HCT116 (cell line): ENCODE results near the gene STK32C. TPM values are rescaled to one million over a fixed set of nuclear protein-coding genes. Genes with fewer than 3 reads are reported as not detected.

Source experiments
- ATAC-seq: fragments of 200-7000 bp; cut with Tn5 transposase; 2 replicates; pipeline ENCODE4 v1.9.1; 2020; ENCODE audit warnings: mild to moderate bottlenecking, moderate library complexity
- BruUV-seq: library from RNA; stranded (reverse); fragments of 400-500 nt; replicated peaks from 2 replicates; lab custom pipeline; 2021; lab: Mats Ljungman, UMichigan
- CTCF ChIA-PET: fragments of 300-600 bp; sonication (Branson Sonifier 250); formaldehyde crosslinking; loops from one replicate; lab custom pipeline; 2021; ENCODE audit warnings: antibody characterized with exemption; lab: Charles Lee
- POLR2A ChIA-PET: fragments of 300-600, 350-600 bp; sonication (Branson Sonifier 250); formaldehyde crosslinking; loops from one replicate; lab custom pipeline; 2021; ENCODE audit warnings: antibody characterized with exemption; lab: Charles Lee
- RAD21 ChIA-PET, 2 experiments: fragments of 300-600 bp; sonication (Branson Sonifier 250); formaldehyde crosslinking; loops; one replicate each; lab custom pipeline; 2023; ENCODE audit warnings: low total read pairs in 2 of 2; ENCODE audit not compliant: uncharacterized antibody in 2 of 2, unreplicated experiment in 2 of 2, low non-redundant PET in 1 of 2; lab: Charles Lee
- DNase-seq: peaks from one replicate; pipeline ENCODE4 v3.0.0-alpha.2; 2010; ENCODE audit warnings: low read depth, low spot score
- H2AFZ ChIP-seq: fragments of 200-600 bp; shearing (Covaris generic), sonication (generic); 2 replicates; pipeline ENCODE4 v1.6.1; 2017; ENCODE audit warnings: low read depth, mixed run types, mixed read lengths, antibody characterized with exemption, low read length; ENCODE audit not compliant: poor library complexity, severe bottlenecking
- H3K27ac ChIP-seq: 2 replicates; pipeline ENCODE4 v1.5.1; 2012; ENCODE audit warnings: low read depth, low read length
- H3K27me3 ChIP-seq: fragments of 200-600 bp; sonication (generic); 2 replicates; pipeline ENCODE4 v1.6.1; 2016; ENCODE audit warnings: mixed run types, low read length, mixed read lengths; ENCODE audit not compliant: insufficient read depth
- H3K36me3 ChIP-seq, 2 experiments: fragments of 200-500 bp in 1 of 2; fragments of 200-600 bp in 1 of 2; sonication (Bioruptor generic) in 1 of 2; sonication (generic) in 1 of 2; 2 replicates each; pipeline versions ENCODE4 v1.5.1 to v1.6.1; 2014 to 2016; ENCODE audit warnings: low read length in 2 of 2, inconsistent platforms in 1 of 2, mixed read lengths in 1 of 2, mixed run types in 1 of 2; ENCODE audit not compliant: insufficient read depth in 2 of 2, control insufficient read depth in 1 of 2
- H3K4me1 ChIP-seq, 2 experiments: fragments of 200-600 bp in 1 of 2; sonication (generic) in 1 of 2; 2 replicates each; pipeline versions ENCODE4 v1.5.1 to v1.6.1; 2012 to 2017; ENCODE audit warnings: low read length in 2 of 2, inconsistent platforms in 1 of 2, mild to moderate bottlenecking in 1 of 2, mixed read lengths in 1 of 2, mixed run types in 1 of 2, moderate library complexity in 1 of 2; ENCODE audit not compliant: insufficient read depth in 2 of 2, control insufficient read depth in 1 of 2
- H3K4me2 ChIP-seq: fragments of 200-600 bp; sonication (generic); 2 replicates; pipeline ENCODE4 v1.6.1; 2017; ENCODE audit warnings: mixed run types, low read length, mixed read lengths
- H3K4me3 ChIP-seq, 2 experiments: fragments of 200-600 bp in 1 of 2; sonication (generic) in 1 of 2; replicated peaks in 1 of 2; 2 replicates each; pipeline ENCODE4 v1.5.1; 2011 to 2016; ENCODE audit warnings: low read length in 2 of 2, control low read depth in 1 of 2, low read depth in 1 of 2, mild to moderate bottlenecking in 1 of 2, mixed read lengths in 1 of 2, mixed run types in 1 of 2
- H3K79me2 ChIP-seq: fragments of 200-600 bp; sonication (generic); 2 replicates; pipeline ENCODE4 v1.6.1; 2017; ENCODE audit warnings: mild to moderate bottlenecking, mixed run types, low read length, moderate library complexity, mixed read lengths; ENCODE audit not compliant: insufficient read depth
- H3K9ac ChIP-seq: fragments of 200-600 bp; sonication (generic); 2 replicates; pipeline ENCODE4 v1.6.1; 2016; ENCODE audit warnings: low read length, mixed read lengths
- H3K9me2 ChIP-seq: fragments of 200-600 bp; sonication (generic), shearing (Covaris generic); 2 replicates; pipeline ENCODE4 v1.6.1; 2017; ENCODE audit warnings: mixed run types, mild to moderate bottlenecking, moderate library complexity; ENCODE audit not compliant: insufficient read depth
- H3K9me3 ChIP-seq, 2 experiments: fragments of 200-500 bp in 1 of 2; fragments of 200-600 bp in 1 of 2; sonication (Bioruptor generic) in 1 of 2; sonication (generic) in 1 of 2; 2 replicates each; pipeline ENCODE4 v1.6.1; 2014 to 2017; ENCODE audit warnings: low read length in 2 of 2, mixed read lengths in 2 of 2, inconsistent platforms in 1 of 2, low read depth in 1 of 2, mild to moderate bottlenecking in 1 of 2, mixed run types in 1 of 2, moderate library complexity in 1 of 2; ENCODE audit not compliant: control insufficient read depth in 1 of 2, insufficient read depth in 1 of 2
- H4K20me1 ChIP-seq: fragments of 200-600 bp; sonication (generic), shearing (Covaris generic); 2 replicates; pipeline ENCODE4 v1.6.1; 2017; ENCODE audit warnings: mixed run types, mild to moderate bottlenecking, moderate library complexity; ENCODE audit not compliant: insufficient read depth
- CBX3 ChIP-seq: IDR thresholded peaks from 2 replicates; pipeline ENCODE4 v1.6.1; 2012; ENCODE audit warnings: low read depth
- CEBPB ChIP-seq: IDR thresholded peaks from 2 replicates; pipeline ENCODE4 v1.6.1; 2012; ENCODE audit warnings: low read depth
- ELF1 ChIP-seq: IDR thresholded peaks from 2 replicates; pipeline ENCODE4 v1.6.1; 2012; ENCODE audit warnings: low read depth, borderline replicate concordance
- EZH2 ChIP-seq: fragments of 200-600 bp; sonication (generic); IDR thresholded peaks from 2 replicates; pipeline ENCODE4 v1.6.1; 2017; ENCODE audit warnings: antibody characterized with exemption, mixed run types
- EZH2phosphoT487 ChIP-seq: fragments of 200-600 bp; IDR thresholded peaks from 2 replicates; pipeline ENCODE4 v1.6.1; 2018; ENCODE audit warnings: antibody characterized with exemption, borderline replicate concordance
- FOSL1 ChIP-seq: IDR thresholded peaks from 2 replicates; pipeline ENCODE4 v1.6.1; 2012; ENCODE audit warnings: low read depth
- JUND ChIP-seq: IDR thresholded peaks from 2 replicates; pipeline ENCODE4 v1.6.1; 2012
- POLR2A ChIP-seq: IDR thresholded peaks from 2 replicates; pipeline ENCODE4 v1.7.0; 2011; ENCODE audit warnings: borderline replicate concordance; ENCODE audit not compliant: insufficient read depth, insufficient read length; ENCODE audit errors: extremely low read depth
- POLR2AphosphoS5 ChIP-seq: IDR thresholded peaks from 2 replicates; pipeline ENCODE4 v1.6.1; 2011; ENCODE audit warnings: mild to moderate bottlenecking, low read depth, low read length, moderate library complexity
- SIN3A ChIP-seq: IDR thresholded peaks from 2 replicates; pipeline ENCODE4 v1.6.1; 2012; ENCODE audit warnings: low read depth
- SRF ChIP-seq: IDR thresholded peaks from 2 replicates; pipeline ENCODE4 v1.6.1; 2012; ENCODE audit warnings: low read depth
- YY1 ChIP-seq: IDR thresholded peaks from 2 replicates; pipeline ENCODE4 v1.6.1; 2011; ENCODE audit warnings: low read length, low read depth, moderate library complexity, mild to moderate bottlenecking; ENCODE audit not compliant: insufficient replicate concordance; ENCODE audit errors: extremely low read depth
- ZFX ChIP-seq: fragments of 450-650 bp; IDR thresholded peaks from 2 replicates; pipeline ENCODE4 v1.6.1; 2017
- ZNF274 ChIP-seq: fragments of 200-500 bp; sonication (Bioruptor generic); IDR thresholded peaks from 2 replicates; pipeline ENCODE4 v1.6.1; 2014; ENCODE audit warnings: mild to moderate bottlenecking, low read depth, low read length, inconsistent platforms
- intact Hi-C: fragments of 100-400 bp; cut with micrococcal nuclease; formaldehyde crosslinking; loops from 2 replicates; pipeline ENCODE4 v1.10.0; 2022
- total RNA-seq: library from RNA; stranded (reverse); gene quantifications from one replicate; pipeline ENCODE4 v1.2.1, GENCODE V29; 2021; ENCODE audit not compliant: unreplicated experiment
- TF ChIP-seq, protein P1 (sequence below): IDR thresholded peaks from 2 replicates; pipeline ENCODE4 v1.6.1; 2011; ENCODE audit warnings: mild to moderate bottlenecking, low read length, moderate library complexity; ENCODE audit not compliant: insufficient replicate concordance; ENCODE audit errors: extremely low read depth
- TF ChIP-seq, protein P2 (sequence below): IDR thresholded peaks from 2 replicates; pipeline ENCODE4 v1.6.1; 2012

STK32C gene
- total RNA-seq, 1 experiment from 2014 or later: 29.7 TPM

DNA sequence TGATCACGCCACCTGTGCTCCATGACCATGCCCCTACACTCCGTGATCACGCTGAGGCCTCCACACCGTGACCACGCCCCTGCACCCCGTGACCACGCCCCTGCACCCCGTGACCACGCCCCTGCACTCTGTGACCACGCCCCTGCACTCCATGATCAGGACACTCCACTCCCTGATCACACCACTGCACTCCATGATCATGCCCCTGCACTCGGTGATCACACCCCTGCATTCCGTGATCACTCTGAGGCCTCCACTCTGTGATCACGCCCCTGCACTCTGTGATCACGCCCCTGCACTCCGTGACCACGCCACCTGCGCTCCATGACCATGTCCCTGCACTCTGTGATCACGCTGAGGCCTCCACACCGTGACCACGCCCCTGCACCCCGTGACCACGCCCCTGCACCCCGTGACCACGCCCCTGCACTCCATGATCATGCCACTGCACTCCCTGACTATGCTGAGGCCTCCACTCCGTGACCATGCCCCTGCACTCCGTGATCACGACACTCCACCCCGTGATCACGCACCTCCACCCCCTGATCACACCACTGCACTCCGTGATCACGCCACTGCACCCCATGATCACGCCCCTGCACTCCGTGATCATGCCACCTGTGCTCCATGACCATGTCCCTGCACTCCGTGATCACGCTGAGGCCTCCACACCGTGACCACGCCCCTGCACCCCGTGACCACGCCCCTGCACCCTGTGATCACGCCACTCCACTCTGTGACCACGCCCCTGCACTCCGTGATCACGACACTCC lies 27.7 kb downstream of the STK32C start:
- H3K9me2 ChIP-seq: no peaks in the 10 kb centered on the region
- no peaks in the 10 kb centered on the region for H3K36me3 ChIP-seq
- peak; percentile 57 for ATAC-seq
- no peaks in the 10 kb centered on the region for H3K79me2 ChIP-seq
- H3K4me2 ChIP-seq: no peak overlapping the region
- H3K9me3 ChIP-seq: no peaks in the 10 kb centered on the region
- POLR2A ChIA-PET: no interaction called here
- TF ChIP-seq ELF1 (no peak), CEBPB (no peak), EZH2phosphoT487 (no peak), SIN3A (no peak), FOSL1 (no peak), EZH2 (no peak), ZFX (no peak), CBX3 (no peak), SRF (no peak), POLR2AphosphoS5 (no peak), POLR2A (no peak), YY1 (no peak), ZNF274 (no peak), JUND (no peak)
- TF ChIP-seq, protein P1, sequence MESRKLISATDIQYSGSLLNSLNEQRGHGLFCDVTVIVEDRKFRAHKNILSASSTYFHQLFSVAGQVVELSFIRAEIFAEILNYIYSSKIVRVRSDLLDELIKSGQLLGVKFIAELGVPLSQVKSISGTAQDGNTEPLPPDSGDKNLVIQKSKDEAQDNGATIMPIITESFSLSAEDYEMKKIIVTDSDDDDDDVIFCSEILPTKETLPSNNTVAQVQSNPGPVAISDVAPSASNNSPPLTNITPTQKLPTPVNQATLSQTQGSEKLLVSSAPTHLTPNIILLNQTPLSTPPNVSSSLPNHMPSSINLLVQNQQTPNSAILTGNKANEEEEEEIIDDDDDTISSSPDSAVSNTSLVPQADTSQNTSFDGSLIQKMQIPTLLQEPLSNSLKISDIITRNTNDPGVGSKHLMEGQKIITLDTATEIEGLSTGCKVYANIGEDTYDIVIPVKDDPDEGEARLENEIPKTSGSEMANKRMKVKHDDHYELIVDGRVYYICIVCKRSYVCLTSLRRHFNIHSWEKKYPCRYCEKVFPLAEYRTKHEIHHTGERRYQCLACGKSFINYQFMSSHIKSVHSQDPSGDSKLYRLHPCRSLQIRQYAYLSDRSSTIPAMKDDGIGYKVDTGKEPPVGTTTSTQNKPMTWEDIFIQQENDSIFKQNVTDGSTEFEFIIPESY: no peak
- TF ChIP-seq, protein P2, sequence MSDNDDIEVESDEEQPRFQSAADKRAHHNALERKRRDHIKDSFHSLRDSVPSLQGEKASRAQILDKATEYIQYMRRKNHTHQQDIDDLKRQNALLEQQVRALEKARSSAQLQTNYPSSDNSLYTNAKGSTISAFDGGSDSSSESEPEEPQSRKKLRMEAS: no peak
- no peak overlapping the region for H2AFZ ChIP-seq
- no peak overlapping the region for H3K4me3 ChIP-seq
- intact Hi-C loops: no loop called here
- H4K20me1 ChIP-seq: no peaks in the 10 kb centered on the region
- BruUV-seq: no TSS peak
- RAD21 ChIA-PET: no interaction called here
- no peaks in the 10 kb centered on the region for H3K27me3 ChIP-seq
- no peak overlapping the region for H3K9ac ChIP-seq
- DNase-seq: no peak
- H3K27ac ChIP-seq: no peak overlapping the region
- H3K4me1 ChIP-seq: peaks cover 0 to 5% of the 10 kb centered on the region in 2 experiments; a peak in 1 of 4 replicates
- CTCF ChIA-PET: no interaction called here
